WTC11 (cell line): Measurements from ENCODE around the gene CCL22. TPM values are rescaled to one million over a fixed set of nuclear protein-coding genes. Genes with fewer than 3 reads are reported as not detected.

Experiments used
- ATAC-seq: fragments of 200-7000 bp; cut with Tn5 transposase; 2 replicates; pipeline ENCODE4 v1.10.0; 2021; ENCODE audit warnings: mild to moderate bottlenecking, moderate library complexity
- CTCF ChIA-PET: fragments of 300-600 bp; sonication (Branson Sonifier 250); formaldehyde crosslinking; loops from one replicate; lab custom pipeline; 2021; ENCODE audit warnings: antibody characterized with exemption; lab: Charles Lee
- POLR2A ChIA-PET: fragments of 350-600 bp; sonication (Branson Sonifier 250); formaldehyde crosslinking; loops from one replicate; lab custom pipeline; 2021; ENCODE audit warnings: antibody characterized with exemption; lab: Charles Lee
- DNase-seq: peaks from one replicate; pipeline ENCODE4 v3.0.0; 2021; ENCODE audit warnings: low spot score
- H3K27ac Mint-ChIP-seq: 2 replicates; pipeline ENCODE4 v1.8.0; 2021; ENCODE audit warnings: mixed read lengths
- H3K27me3 Mint-ChIP-seq: 2 replicates; pipeline ENCODE4 v1.8.0; 2021; ENCODE audit warnings: low read depth, mild to moderate bottlenecking, moderate library complexity, mixed read lengths
- H3K36me3 Mint-ChIP-seq: 2 replicates; pipeline ENCODE4 v1.8.0; 2021; ENCODE audit warnings: mixed read lengths
- H3K4me1 Mint-ChIP-seq: 2 replicates; pipeline ENCODE4 v1.8.0; 2022; ENCODE audit warnings: mixed read lengths
- H3K4me3 Mint-ChIP-seq: 2 replicates; pipeline ENCODE4 v1.8.0; 2021; ENCODE audit warnings: mild to moderate bottlenecking, moderate library complexity, mixed read lengths
- H3K9me3 Mint-ChIP-seq: 2 replicates; pipeline ENCODE4 v1.8.0; 2021; ENCODE audit warnings: mixed read lengths
- AFF4 ChIP-seq: sonication (generic); formaldehyde crosslinking; IDR thresholded peaks from 2 replicates; pipeline ENCODE4 v1.8.1; 2023; ENCODE audit warnings: mild to moderate bottlenecking, missing genetic modification reagents, borderline replicate concordance
- CBFB ChIP-seq: sonication (generic); formaldehyde crosslinking; IDR thresholded peaks from 2 replicates; pipeline ENCODE4 v1.8.1; 2022; ENCODE audit warnings: mild to moderate bottlenecking, low read depth, missing genetic modification reagents
- ERG ChIP-seq: fragments of 250-450 bp; sonication (Bioruptor Pico); IDR thresholded peaks from 2 replicates; pipeline ENCODE4 v1.8.0; 2021; ENCODE audit warnings: mild to moderate bottlenecking
- ETV6 ChIP-seq: sonication (generic); formaldehyde crosslinking; IDR thresholded peaks from 2 replicates; pipeline ENCODE4 v1.8.1; 2022; ENCODE audit warnings: mild to moderate bottlenecking, missing genetic modification reagents
- FOXJ3 ChIP-seq: sonication (generic); formaldehyde crosslinking; IDR thresholded peaks from 2 replicates; pipeline ENCODE4 v1.9.0; 2021; ENCODE audit warnings: missing genetic modification reagents, mild to moderate bottlenecking, borderline replicate concordance
- FOXP1 ChIP-seq: sonication (generic); formaldehyde crosslinking; IDR thresholded peaks from 2 replicates; pipeline ENCODE4 v1.8.0; 2022; ENCODE audit warnings: missing genetic modification reagents, mild to moderate bottlenecking, moderate library complexity, borderline replicate concordance
- GABPB1 ChIP-seq: sonication (generic); formaldehyde crosslinking; IDR thresholded peaks from 2 replicates; pipeline ENCODE4 v1.8.1; 2023; ENCODE audit warnings: mild to moderate bottlenecking, missing genetic modification reagents
- IRF1 ChIP-seq: sonication (generic); formaldehyde crosslinking; IDR thresholded peaks from 2 replicates; pipeline ENCODE4 v1.8.0; 2023; ENCODE audit warnings: missing genetic modification reagents
- JUN ChIP-seq: sonication (generic); formaldehyde crosslinking; IDR thresholded peaks from 2 replicates; pipeline ENCODE4 v1.8.0; 2023; ENCODE audit warnings: mild to moderate bottlenecking, missing genetic modification reagents
- NFATC4 ChIP-seq: fragments of 250-450 bp; sonication (Bioruptor Pico); IDR thresholded peaks from 2 replicates; pipeline ENCODE4 v1.9.0; 2021; ENCODE audit warnings: mild to moderate bottlenecking
- NR3C1 ChIP-seq: sonication (generic); formaldehyde crosslinking; conservative IDR thresholded peaks from 2 replicates; pipeline ENCODE4 v1.8.1; 2023; ENCODE audit warnings: low read depth, mild to moderate bottlenecking, missing genetic modification reagents
- PREB ChIP-seq: sonication (generic); formaldehyde crosslinking; IDR thresholded peaks from 2 replicates; pipeline ENCODE4 v1.8.1; 2022; ENCODE audit warnings: mild to moderate bottlenecking, missing genetic modification reagents, moderate library complexity, borderline replicate concordance
- PRRX2 ChIP-seq: fragments of 250-450 bp; sonication (Bioruptor Pico); IDR thresholded peaks from 2 replicates; pipeline ENCODE4 v1.8.0; 2021; ENCODE audit warnings: mild to moderate bottlenecking
- RELA ChIP-seq: sonication (generic); formaldehyde crosslinking; IDR thresholded peaks from 2 replicates; pipeline ENCODE4 v1.8.1; 2022; ENCODE audit warnings: missing genetic modification reagents, mild to moderate bottlenecking, borderline replicate concordance
- RORB ChIP-seq: fragments of 250-450 bp; sonication (Bioruptor Pico); IDR thresholded peaks from 2 replicates; pipeline ENCODE4 v1.9.0; 2021; ENCODE audit warnings: mild to moderate bottlenecking
- SMAD4 ChIP-seq: sonication (generic); formaldehyde crosslinking; IDR thresholded peaks from 2 replicates; pipeline ENCODE4 v1.8.0; 2022; ENCODE audit warnings: mild to moderate bottlenecking, missing genetic modification reagents
- SOX15 ChIP-seq: fragments of 250-450 bp; sonication (Bioruptor Pico); IDR thresholded peaks from 2 replicates; pipeline ENCODE4 v1.9.0; 2021; ENCODE audit warnings: mild to moderate bottlenecking
- ZNF138 ChIP-seq: sonication (generic); formaldehyde crosslinking; conservative IDR thresholded peaks from 2 replicates; pipeline ENCODE4 v1.8.1; 2022; ENCODE audit warnings: mild to moderate bottlenecking, moderate library complexity, missing genetic modification reagents
- ZNF219 ChIP-seq: sonication (generic); formaldehyde crosslinking; IDR thresholded peaks from 2 replicates; pipeline ENCODE4 v1.8.0; 2023; ENCODE audit warnings: missing genetic modification reagents, mild to moderate bottlenecking, borderline replicate concordance
- ZNF532 ChIP-seq: fragments of 250-450 bp; sonication (Bioruptor Pico); IDR thresholded peaks from 2 replicates; pipeline ENCODE4 v1.9.0; 2021; ENCODE audit warnings: mild to moderate bottlenecking, borderline replicate concordance
- total RNA-seq: library from RNA; stranded (reverse); gene quantifications from 3 replicates; pipeline ENCODE4 v1.2.3, GENCODE V29; 2021

Gene CCL22
- total RNA-seq, 1 experiment from 2014 or later, result 0.35 TPM

- no peaks in the 10 kb centered on the region for H3K27me3 Mint-ChIP-seq
- no peak for DNase-seq
- CTCF ChIA-PET, result interaction anchor here (1.8 kb wide), 1 partner anchor 41 kb away, joined by 5 read pairs; no protein-coding TSS in a partner anchor
- H3K9me3 Mint-ChIP-seq, result no peaks in the 10 kb centered on the region
- POLR2A ChIA-PET, result no interaction called here
- H3K4me1 Mint-ChIP-seq, result peaks cover 18% of the 10 kb centered on the region
- H3K36me3 Mint-ChIP-seq, result no peaks in the 10 kb centered on the region
- TF ChIP-seq AFF4 (CRISPR knock-in tag), result no peak
- TF ChIP-seq ERG (CRISPR knock-in tag), result no peak
- no peak for TF ChIP-seq SOX15 (CRISPR knock-in tag)
- TF ChIP-seq GABPB1 (CRISPR knock-in tag), result no peak
- TF ChIP-seq RORB, result no peak
- no peak for TF ChIP-seq SMAD4
- no peak for TF ChIP-seq ZNF138 (CRISPR knock-in tag)
- no peak for TF ChIP-seq NR3C1 (CRISPR knock-in tag)
- no peak for TF ChIP-seq CBFB (CRISPR knock-in tag)
- TF ChIP-seq RELA (CRISPR knock-in tag), result no peak
- TF ChIP-seq FOXJ3, result no peak
- TF ChIP-seq ZNF219 (CRISPR knock-in tag), result no peak
- no peak overlapping the region for H3K27ac Mint-ChIP-seq
- no peak for ATAC-seq
- no peak overlapping the region for H3K4me3 Mint-ChIP-seq
These were observed 17.8 kb downstream of the CCL22 start for GRCh38 chr16:57376313-57376818.

GRCh38 chr16:57377080-57377841 is 18.7 kb downstream of the CCL22 start:
- ATAC-seq (peak; percentile 22), DNase-seq (no peak)
- ChIA-PET CTCF (interaction anchor here (0.8 to 2.0 kb wide), 3 partner anchors 28 to 42 kb away, joined by 4 to 12 read pairs (median 6); no protein-coding TSS in a partner anchor), POLR2A (no interaction called here)
- Mint-ChIP-seq H3K9me3 (no peaks in the 10 kb centered on the region), H3K4me3 (no peak overlapping the region), H3K36me3 (no peaks in the 10 kb centered on the region), H3K27ac (no peak overlapping the region; the same call in 1 of the 2 replicates), H3K27me3 (no peaks in the 10 kb centered on the region), H3K4me1 (peaks cover 18% of the 10 kb centered on the region)
- no peak for TF ChIP-seq FOXP1
- no peak for TF ChIP-seq NFATC4
- no peak for TF ChIP-seq GABPB1 (CRISPR knock-in tag)
- TF ChIP-seq JUN (CRISPR knock-in tag), result no peak
- no peak for TF ChIP-seq ETV6 (CRISPR knock-in tag)

- DNase-seq (no peak), ATAC-seq (no peak)
- no peaks in the 10 kb centered on the region for H3K36me3 Mint-ChIP-seq
- ChIA-PET CTCF (no interaction called here), POLR2A (no interaction called here)
- H3K27ac Mint-ChIP-seq, result no peak overlapping the region
- peaks cover 9% of the 10 kb centered on the region for H3K4me1 Mint-ChIP-seq
- no peaks in the 10 kb centered on the region for H3K9me3 Mint-ChIP-seq
- TF ChIP-seq ZNF532 (no peak), ETV6 (CRISPR knock-in tag) (no peak), PRRX2 (CRISPR knock-in tag) (no peak), PREB (CRISPR knock-in tag) (no peak), RELA (CRISPR knock-in tag) (no peak), IRF1 (CRISPR knock-in tag) (no peak)
- H3K4me3 Mint-ChIP-seq, result no peak overlapping the region
- H3K27me3 Mint-ChIP-seq, result no peaks in the 10 kb centered on the region
These were observed 21.0 kb downstream of the CCL22 start for GRCh38 chr16:57379579-57379978.
